Endothelial cell of umbilical vein (primary cell): ENCODE data around the gene CYP3A4.

Experiments
- CTCF ChIP-seq, 2 donors: IDR thresholded peaks; 1 replicate in 1 of 2; 2 replicates in 1 of 2; pipeline ENCODE4 v1.5.1; 2011; ENCODE audit warnings: low read length in 2 of 2, mild to moderate bottlenecking in 2 of 2, moderate library complexity in 2 of 2, control low read depth in 1 of 2, inconsistent platforms in 1 of 2, low read depth in 1 of 2; ENCODE audit not compliant: insufficient read depth in 1 of 2; ENCODE audit errors: extremely low read depth in 1 of 2
- EZH2 ChIP-seq: IDR thresholded peaks from 2 replicates; pipeline ENCODE4 v1.6.1; 2012; ENCODE audit warnings: borderline replicate concordance, low read depth, mild to moderate bottlenecking, moderate library complexity, low read length, inconsistent platforms; ENCODE audit not compliant: severe bottlenecking
- FOS ChIP-seq: IDR thresholded peaks from 2 replicates; pipeline ENCODE4 v1.6.1; 2011; ENCODE audit warnings: mild to moderate bottlenecking, low read length, moderate library complexity, borderline replicate concordance; ENCODE audit not compliant: insufficient read depth
- MAX ChIP-seq: IDR thresholded peaks from 2 replicates; pipeline ENCODE4 v1.6.1; 2011; ENCODE audit not compliant: insufficient read depth, insufficient read length
- MYC ChIP-seq: IDR thresholded peaks from one replicate; pipeline ENCODE4 v1.6.1; 2011; ENCODE audit warnings: mild to moderate bottlenecking, low read depth, low read length
- POLR2A ChIP-seq: IDR thresholded peaks from 2 replicates; pipeline ENCODE4 v1.6.1; 2012; ENCODE audit warnings: low read depth, mild to moderate bottlenecking, control low read depth, low read length
- POLR2AphosphoS5 ChIP-seq: IDR thresholded peaks from 2 replicates; pipeline ENCODE4 v1.6.1; 2012; ENCODE audit warnings: low read depth, mild to moderate bottlenecking, control low read depth, low read length, moderate library complexity; ENCODE audit not compliant: insufficient read depth

GRCh38 chr7:99778880-99779279, 5.1 kb downstream of the CYP3A4 start:
- TF ChIP-seq CTCF (IDR thresholded peaks at IDR 0.05; ENCODE audit: extremely low read depth in 1 of 2, insufficient read depth in 1 of 2, low read depth in 1 of 2, low read length in 2 of 2) (no peak), EZH2 (no peak), POLR2A (no peak), MAX (no peak), POLR2AphosphoS5 (no peak), MYC (no peak), FOS (no peak)
